Colonic mucosa (tissue), 4 donors: ENCODE measurements around the gene CDHR1. TPM values are rescaled to one million over a fixed set of nuclear protein-coding genes. Genes with fewer than 3 reads are reported as not detected.
A peak's percentile ranks its signal among the peaks of the same experiment; 100 is the strongest.
"Not testable (repeated sequence)": the region's sequence is repeated elsewhere in the genome, so short reads cannot be mapped to it uniquely, and the experiment has no call there.

Experiments used
- DNase-seq: peaks from one replicate; pipeline ENCODE4 v3.0.0-alpha.2; 2020
- H3K27ac ChIP-seq: fragments of 200-600 bp; one replicate; pipeline ENCODE4 v1.8.0; 2021
- H3K27me3 ChIP-seq: fragments of 200-600 bp; one replicate; pipeline ENCODE4 v1.8.0; 2021
- H3K36me3 ChIP-seq: fragments of 200-600 bp; one replicate; pipeline ENCODE4 v1.8.0; 2021
- H3K4me1 ChIP-seq: fragments of 200-600 bp; one replicate; pipeline ENCODE4 v1.8.0; 2021; ENCODE audit warnings: mild to moderate bottlenecking
- H3K4me3 ChIP-seq: fragments of 200-600 bp; one replicate; pipeline ENCODE4 v1.8.0; 2021
- H3K9ac ChIP-seq, 2 donors: one replicate each; pipeline ENCODE4 v1.7.0; 2013; ENCODE audit warnings: control low read depth in 2 of 2, low read depth in 2 of 2, low read length in 2 of 2
- H3K9me3 ChIP-seq: fragments of 200-600 bp; one replicate; pipeline ENCODE4 v1.8.0; 2021
- CTCF ChIP-seq: fragments of 200-600 bp; IDR thresholded peaks from one replicate; pipeline ENCODE4 v1.8.0; 2022; ENCODE audit warnings: antibody characterized with exemption, mild to moderate bottlenecking
- intact Hi-C: fragments of 100-400 bp; cut with DNase I; formaldehyde crosslinking; loops from one replicate; pipeline ENCODE4 v1.14.1; 2022
- total RNA-seq, 2 donors: library from RNA; stranded (reverse); fragmentation: NEBNext Ultra II Directional in 1 of 2; extraction: Animal tissue kit (Norgen Biotek cat#: 25700) in 1 of 2; gene quantifications; one replicate each; pipeline ENCODE4 v1.2.1, GENCODE V29; 2021
- donor health status: healthy.
- donor health status: DM: no; HTN: no; CAD: no.
- donor health status: DM: no; HTN: no; CAD: no.

CDHR1 gene
- total RNA-seq = 100 to 1,000 TPM in 1 of 2 donors, 10 to 100 TPM in 1; 99.3 to 105 TPM

- Histone ChIP-seq H3K36me3 (no peaks in the 10 kb centered on the region), H3K27ac (peak within 1 kb of the TSS; percentile 77), H3K9ac (peak within 1 kb of the TSS; percentile 69 to 76), H3K4me1 (peaks cover 17% of the 10 kb centered on the region), H3K9me3 (no peaks in the 10 kb centered on the region), H3K27me3 (no peaks in the 10 kb centered on the region), H3K4me3 (peak within 1 kb of the TSS; percentile 51)
- TF ChIP-seq CTCF = no peak
- peak; percentile 79 for DNase-seq
- intact Hi-C loops = no loop called here
These were observed at the start of gene CDHR1 for GRCh38 chr10:84194424-84195043. Gene CDHR1 (plus strand): TSS chr10:84194537. CDS start chr10:84194761, 224 bp downstream.

GRCh38 chr10:84147347-84147746, 47.0 kb upstream of the CDHR1 start:
- Histone ChIP-seq H3K27ac (no peak overlapping the region), H3K4me1 (no peaks in the 10 kb centered on the region), H3K9ac (no peak overlapping the region), H3K27me3 (no peaks in the 10 kb centered on the region), H3K4me3 (no peak overlapping the region), H3K9me3 (no peaks in the 10 kb centered on the region), H3K36me3 (peaks cover 39% of the 10 kb centered on the region)
- DNase-seq = no peak
- TF ChIP-seq CTCF = no peak
- intact Hi-C loops = loop anchor here (5.0 kb wide), 1 partner anchor 180 kb away; the partner anchor contains the start of gene CCSER2

- not testable (repeated sequence) for DNase-seq
- intact Hi-C loops = loop anchor here (2.0 to 5.0 kb wide), 2 partner anchors 57 to 179 kb away; partner anchors contain the start of gene CCSER2
These were observed 46.2 kb upstream of the CDHR1 start for GRCh38 chr10:84148006-84148597.

GRCh38 chr10:84149854-84150253, 44.5 kb upstream of the CDHR1 start:
- Histone ChIP-seq H3K36me3 (peaks cover 37% of the 10 kb centered on the region), H3K9ac (no peak overlapping the region), H3K27me3 (no peaks in the 10 kb centered on the region), H3K4me3 (no peak overlapping the region), H3K4me1 (no peaks in the 10 kb centered on the region), H3K27ac (no peak overlapping the region), H3K9me3 (no peaks in the 10 kb centered on the region)
- no peak for DNase-seq
- TF ChIP-seq CTCF = no peak
- intact Hi-C loops = loop anchor here (2.0 to 5.0 kb wide), 2 partner anchors 55 to 177 kb away; partner anchors contain the start of gene CCSER2

More at GRCh38 chr10:84148006-84148597, 46.2 kb upstream of the CDHR1 start:
- not testable (repeated sequence) for H3K9ac ChIP-seq, H3K9me3 ChIP-seq, H3K27me3 ChIP-seq, H3K27ac ChIP-seq, H3K4me1 ChIP-seq, H3K4me3 ChIP-seq
- peaks cover 47% of the 10 kb centered on the region for H3K36me3 ChIP-seq
- TF ChIP-seq CTCF = peak; percentile 77

GRCh38 chr10:84152769-84153168, 41.6 kb upstream of the CDHR1 start:
- no peak overlapping the region for H3K9ac ChIP-seq
- H3K27ac ChIP-seq = no peak overlapping the region
- no peaks in the 10 kb centered on the region for H3K27me3 ChIP-seq
- H3K36me3 ChIP-seq = peaks cover 29% of the 10 kb centered on the region
- no peak for DNase-seq
- no peaks in the 10 kb centered on the region for H3K9me3 ChIP-seq
- no peaks in the 10 kb centered on the region for H3K4me1 ChIP-seq
- TF ChIP-seq CTCF = no peak
- no peak overlapping the region for H3K4me3 ChIP-seq
- intact Hi-C loops = no loop called here
